SU-DHL-6 (cell line): Measurements from ENCODE around the gene NKAIN4.

Experiments
- H2AFZ ChIP-seq: fragments of 200-600 bp; sonication (generic); 2 replicates; pipeline ENCODE4 v1.6.1; 2014; ENCODE audit warnings: low read depth, mild to moderate bottlenecking, moderate library complexity, mixed read lengths, antibody characterized with exemption, low read length; ENCODE audit not compliant: severe bottlenecking
- H3F3A ChIP-seq: fragments of 200-600 bp; shearing (Covaris generic); 2 replicates; pipeline ENCODE4 v1.6.0; 2016; ENCODE audit warnings: antibody characterized with exemption, mild to moderate bottlenecking; ENCODE audit not compliant: insufficient read depth
- H3K27ac ChIP-seq: fragments of 200-600 bp; sonication (generic); 2 replicates; pipeline ENCODE4 v1.5.1; 2016; ENCODE audit warnings: low read depth, mild to moderate bottlenecking, low read length, moderate library complexity, mixed read lengths
- H3K27me3 ChIP-seq: fragments of 200-600 bp; sonication (generic), shearing (Covaris generic); 2 replicates; pipeline ENCODE4 v1.6.0; 2014; ENCODE audit warnings: mild to moderate bottlenecking, low read length
- H3K36me3 ChIP-seq: fragments of 200-600 bp; sonication (generic); 2 replicates; pipeline ENCODE4 v1.6.1; 2014; ENCODE audit warnings: mild to moderate bottlenecking, low read length, mixed read lengths
- H3K4me2 ChIP-seq: fragments of 300-600, 200-600 bp; shearing (Covaris generic), sonication (generic); 2 replicates; pipeline ENCODE4 v1.6.0; 2014; ENCODE audit warnings: low read length, low read depth, mild to moderate bottlenecking; ENCODE audit not compliant: poor library complexity, severe bottlenecking
- H3K4me3 ChIP-seq: fragments of 200-600 bp; sonication (generic); 2 replicates; pipeline ENCODE4 v1.5.1; 2014; ENCODE audit warnings: antibody characterized with exemption, low read length, mild to moderate bottlenecking, mixed read lengths; ENCODE audit not compliant: insufficient read depth, poor library complexity, severe bottlenecking
- H3K79me2 ChIP-seq: fragments of 200-600 bp; sonication (generic); 2 replicates; pipeline ENCODE4 v1.6.1; 2014; ENCODE audit warnings: mild to moderate bottlenecking, low read length, moderate library complexity; ENCODE audit not compliant: insufficient read depth
- H3K9ac ChIP-seq: fragments of 200-600 bp; sonication (generic); 2 replicates; pipeline ENCODE4 v1.7.0; 2014; ENCODE audit warnings: mild to moderate bottlenecking, low read length
- H3K9me2 ChIP-seq: fragments of 200-600 bp; sonication (generic); replicated peaks from 2 replicates; pipeline ENCODE4 v1.6.1; 2014; ENCODE audit warnings: low read length; ENCODE audit not compliant: insufficient read depth
- H3K9me3 ChIP-seq: fragments of 200-600 bp; sonication (generic); 2 replicates; pipeline ENCODE4 v1.6.1; 2014; ENCODE audit warnings: low read length, mixed read lengths; ENCODE audit not compliant: insufficient read depth
- H4K20me1 ChIP-seq: fragments of 200-600 bp; sonication (generic); 2 replicates; pipeline ENCODE4 v1.6.1; 2014; ENCODE audit warnings: low read depth, mild to moderate bottlenecking, antibody characterized with exemption, low read length, moderate library complexity, mixed read lengths
- CTCF ChIP-seq: fragments of 200-600 bp; sonication (generic); IDR thresholded peaks from one replicate; pipeline ENCODE4 v1.5.1; 2017; ENCODE audit warnings: antibody characterized with exemption, mild to moderate bottlenecking, low read length, moderate library complexity; ENCODE audit not compliant: insufficient read depth, poor library complexity, severe bottlenecking
- EZH2phosphoT487 ChIP-seq: fragments of 200-600 bp; sonication (generic), shearing (Covaris generic); conservative IDR thresholded peaks from 2 replicates; pipeline ENCODE4 v1.6.1; 2018; ENCODE audit warnings: mild to moderate bottlenecking, antibody characterized with exemption, low read length, moderate library complexity, mixed read lengths

The NKAIN4 gene

GRCh38 chr20:63284544-63284949 is 30.3 kb upstream of the NKAIN4 start:
- H3K27me3 ChIP-seq: no peaks in the 10 kb centered on the region
- no peak overlapping the region for H3K27ac ChIP-seq
- H3K9ac ChIP-seq: no peak overlapping the region
- no peak overlapping the region for H3K4me2 ChIP-seq
- no peak for TF ChIP-seq CTCF
- H3F3A ChIP-seq: no peaks in the 10 kb centered on the region
- H3K79me2 ChIP-seq: no peaks in the 10 kb centered on the region
- H3K36me3 ChIP-seq: no peaks in the 10 kb centered on the region
- no peaks in the 10 kb centered on the region for H4K20me1 ChIP-seq
- no peaks in the 10 kb centered on the region for H3K9me2 ChIP-seq
- no peaks in the 10 kb centered on the region for H3K9me3 ChIP-seq
- no peak overlapping the region for H2AFZ ChIP-seq
- H3K4me3 ChIP-seq: no peak overlapping the region

- TF ChIP-seq EZH2phosphoT487 (no peak), CTCF (no peak)
- Histone ChIP-seq H3K9me2 (no peaks in the 10 kb centered on the region), H3K9ac (no peak overlapping the region), H3K79me2 (no peaks in the 10 kb centered on the region), H3K27me3 (no peaks in the 10 kb centered on the region), H3K4me2 (no peak overlapping the region), H3K36me3 (no peaks in the 10 kb centered on the region), H3K4me3 (no peak overlapping the region), H2AFZ (no peak overlapping the region), H3F3A (no peaks in the 10 kb centered on the region), H4K20me1 (no peaks in the 10 kb centered on the region), H3K27ac (no peak overlapping the region), H3K9me3 (no peaks in the 10 kb centered on the region)
Observed at GRCh38 chr20:63284083-63284440, 29.8 kb upstream of the NKAIN4 start.

- H3K9me3 ChIP-seq: no peaks in the 10 kb centered on the region
- H4K20me1 ChIP-seq: no peaks in the 10 kb centered on the region
- no peaks in the 10 kb centered on the region for H3K27me3 ChIP-seq
- no peak overlapping the region for H3K27ac ChIP-seq
- H3K9ac ChIP-seq: no peak overlapping the region
- TF ChIP-seq CTCF: no peak
- TF ChIP-seq EZH2phosphoT487: no peak
- no peak overlapping the region for H3K4me2 ChIP-seq
- H3K9me2 ChIP-seq: no peaks in the 10 kb centered on the region
- H3K36me3 ChIP-seq: no peaks in the 10 kb centered on the region
- no peak overlapping the region for H3K4me3 ChIP-seq
- no peaks in the 10 kb centered on the region for H3K79me2 ChIP-seq
- H3F3A ChIP-seq: no peaks in the 10 kb centered on the region
- no peak overlapping the region for H2AFZ ChIP-seq
Observed at GRCh38 chr20:63283397-63284082, 29.3 kb upstream of the NKAIN4 start.
